ENCODE measurements around the gene HAUS8.

The HAUS8 gene

DNA sequence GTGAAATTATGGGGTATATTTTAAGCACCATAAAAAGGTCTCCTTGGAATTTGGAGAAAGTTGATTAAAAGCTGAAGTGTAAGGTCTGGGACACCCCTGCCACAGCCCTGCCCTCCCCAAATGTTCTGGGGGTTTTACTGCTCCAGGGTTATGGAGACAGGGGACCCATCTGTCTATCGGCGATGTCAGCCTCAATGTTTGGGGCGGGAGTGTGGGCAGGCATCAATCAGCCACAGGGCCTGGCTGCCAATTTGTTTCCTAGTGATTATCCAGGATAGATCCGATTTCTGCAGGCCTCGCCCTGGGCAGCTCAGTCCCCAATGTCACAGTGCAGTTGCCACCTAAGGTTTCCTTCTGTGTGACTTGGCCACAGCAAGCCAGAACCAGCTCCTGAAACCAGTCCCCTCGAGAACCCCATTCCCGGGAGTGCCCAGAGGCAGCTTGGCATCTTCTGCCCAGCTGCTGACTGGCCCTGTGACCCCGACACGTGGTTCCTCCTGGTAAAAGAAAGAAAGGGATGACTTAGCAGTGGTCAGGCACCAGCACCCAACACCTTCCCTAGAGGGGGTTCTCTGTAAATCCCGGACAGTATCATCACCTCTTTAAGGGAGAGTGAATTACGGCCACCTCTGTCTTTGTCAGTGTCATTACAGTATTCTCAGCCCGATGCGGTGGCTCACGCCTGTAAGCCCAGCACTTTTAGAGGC lies 41.9 kb upstream of the HAUS8 start:
- no peak for DNase-seq (ENCODE audit: low read depth)
- H3K4me3 ChIP-seq (ENCODE audit: low read depth, low read length), result no peak overlapping the region
- TF ChIP-seq, protein P1, sequence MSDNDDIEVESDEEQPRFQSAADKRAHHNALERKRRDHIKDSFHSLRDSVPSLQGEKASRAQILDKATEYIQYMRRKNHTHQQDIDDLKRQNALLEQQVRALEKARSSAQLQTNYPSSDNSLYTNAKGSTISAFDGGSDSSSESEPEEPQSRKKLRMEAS (IDR thresholded peaks at IDR 0.05; ENCODE audit: low read depth, low read length), result no peak
- TF ChIP-seq POLR2A (IDR thresholded peaks at IDR 0.05; ENCODE audit: extremely low read depth, insufficient read length) (no peak), MYC (IDR thresholded peaks at IDR 0.05; ENCODE audit: low read depth, low read length) (no peak)
- TF ChIP-seq, protein P2, sequence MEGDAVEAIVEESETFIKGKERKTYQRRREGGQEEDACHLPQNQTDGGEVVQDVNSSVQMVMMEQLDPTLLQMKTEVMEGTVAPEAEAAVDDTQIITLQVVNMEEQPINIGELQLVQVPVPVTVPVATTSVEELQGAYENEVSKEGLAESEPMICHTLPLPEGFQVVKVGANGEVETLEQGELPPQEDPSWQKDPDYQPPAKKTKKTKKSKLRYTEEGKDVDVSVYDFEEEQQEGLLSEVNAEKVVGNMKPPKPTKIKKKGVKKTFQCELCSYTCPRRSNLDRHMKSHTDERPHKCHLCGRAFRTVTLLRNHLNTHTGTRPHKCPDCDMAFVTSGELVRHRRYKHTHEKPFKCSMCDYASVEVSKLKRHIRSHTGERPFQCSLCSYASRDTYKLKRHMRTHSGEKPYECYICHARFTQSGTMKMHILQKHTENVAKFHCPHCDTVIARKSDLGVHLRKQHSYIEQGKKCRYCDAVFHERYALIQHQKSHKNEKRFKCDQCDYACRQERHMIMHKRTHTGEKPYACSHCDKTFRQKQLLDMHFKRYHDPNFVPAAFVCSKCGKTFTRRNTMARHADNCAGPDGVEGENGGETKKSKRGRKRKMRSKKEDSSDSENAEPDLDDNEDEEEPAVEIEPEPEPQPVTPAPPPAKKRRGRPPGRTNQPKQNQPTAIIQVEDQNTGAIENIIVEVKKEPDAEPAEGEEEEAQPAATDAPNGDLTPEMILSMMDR (IDR thresholded peaks at IDR 0.05; ENCODE audit: low read depth, low read length), result no peak

DNA sequence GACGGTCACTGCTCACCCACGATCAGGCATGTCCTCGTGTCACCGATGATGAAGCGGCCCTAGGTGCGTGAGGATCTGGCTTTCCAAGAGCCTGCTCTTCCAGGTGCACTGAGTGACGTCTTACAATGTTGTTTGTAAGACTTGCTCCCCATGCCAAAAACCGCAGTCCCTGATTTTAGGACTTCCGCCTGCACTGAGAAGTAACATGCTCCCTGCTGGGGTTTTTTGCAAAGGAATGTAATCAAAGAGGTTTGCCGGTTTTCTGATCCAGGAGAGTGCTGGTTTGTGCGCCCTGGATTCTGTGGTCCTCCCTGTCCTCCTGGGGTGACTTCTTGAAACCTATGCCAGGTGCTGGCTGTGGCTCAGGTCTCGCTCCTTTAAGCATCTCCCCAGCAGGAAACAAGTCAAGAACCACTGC lies 39.2 kb upstream of the HAUS8 start:
- no peak for DNase-seq (ENCODE audit: low read depth)
- TF ChIP-seq POLR2A (IDR thresholded peaks at IDR 0.05; ENCODE audit: extremely low read depth, insufficient read length), result no peak
- TF ChIP-seq, protein P2 (IDR thresholded peaks at IDR 0.05; ENCODE audit: low read depth, low read length), result no peak
- TF ChIP-seq, protein P1 (IDR thresholded peaks at IDR 0.05; ENCODE audit: low read depth, low read length), result no peak
- TF ChIP-seq MYC (IDR thresholded peaks at IDR 0.05; ENCODE audit: low read depth, low read length), result no peak
- no peak overlapping the region for H3K4me3 ChIP-seq (ENCODE audit: low read depth, low read length)

DNA sequence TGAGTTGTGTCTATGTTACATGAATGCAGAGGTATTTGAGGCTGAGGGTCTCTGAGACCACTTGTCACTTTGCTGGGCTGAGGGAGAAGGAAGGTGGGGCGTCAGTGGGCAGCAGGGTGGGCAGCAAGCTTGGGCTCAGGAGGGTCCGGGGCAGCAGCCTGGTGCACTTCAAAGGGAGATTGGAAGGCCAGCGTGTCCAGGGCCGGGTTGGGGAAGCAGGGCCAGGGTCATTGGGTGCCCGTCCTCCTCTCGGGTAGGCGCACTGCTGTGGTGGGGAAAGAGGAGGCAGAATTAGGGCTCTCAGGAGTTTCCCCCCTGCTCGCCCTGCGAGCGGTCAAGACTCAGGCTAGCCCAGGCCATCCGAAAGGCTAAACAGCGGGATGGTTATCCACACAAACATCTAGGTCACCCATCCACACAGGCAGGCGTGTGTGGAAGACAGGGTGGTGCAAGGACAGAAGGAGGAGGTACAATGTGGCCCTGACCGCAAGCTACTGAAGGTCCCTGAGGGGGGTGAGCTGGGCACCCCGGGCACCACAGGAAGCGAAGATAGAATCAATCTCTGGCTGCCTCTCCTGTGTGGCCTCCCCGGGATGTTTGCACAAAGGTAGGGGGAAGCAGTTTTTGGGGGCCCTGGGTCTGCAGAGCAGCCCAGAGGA lies 38.0 kb upstream of the HAUS8 start:
- DNase-seq (ENCODE audit: low read depth), result no peak
- no peak overlapping the region for H3K4me3 ChIP-seq (ENCODE audit: low read depth, low read length)
- TF ChIP-seq MYC (IDR thresholded peaks at IDR 0.05; ENCODE audit: low read depth, low read length) (no peak), POLR2A (IDR thresholded peaks at IDR 0.05; ENCODE audit: extremely low read depth, insufficient read length) (no peak)
- TF ChIP-seq, protein P1 (IDR thresholded peaks at IDR 0.05; ENCODE audit: low read depth, low read length), result no peak
- TF ChIP-seq, protein P2 (IDR thresholded peaks at IDR 0.05; ENCODE audit: low read depth, low read length), result no peak

DNA sequence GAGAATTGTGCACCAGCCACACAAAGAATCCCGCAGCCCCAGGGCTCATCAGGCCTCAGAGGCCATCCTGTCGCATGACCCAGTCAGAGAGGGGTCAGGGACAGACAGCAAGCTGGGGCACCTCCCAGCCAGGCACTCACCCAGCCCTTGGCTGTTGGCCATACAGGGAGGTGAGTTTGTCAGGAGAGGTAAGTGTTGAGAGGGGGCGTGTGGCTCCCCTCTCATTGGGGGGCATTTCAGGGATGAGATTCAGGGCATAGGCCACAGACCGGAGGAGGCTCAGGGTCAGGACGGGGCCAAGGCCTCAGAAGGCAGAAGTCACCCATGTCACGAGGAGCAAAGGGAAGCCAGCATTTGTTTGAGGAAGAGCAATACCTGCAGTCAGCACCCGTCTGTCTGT lies 37.4 kb upstream of the HAUS8 start:
- no peak overlapping the region for H3K4me3 ChIP-seq (ENCODE audit: low read depth, low read length)
- no peak for DNase-seq (ENCODE audit: low read depth)
- TF ChIP-seq MYC (IDR thresholded peaks at IDR 0.05; ENCODE audit: low read depth, low read length), result no peak
- TF ChIP-seq, protein P2 (IDR thresholded peaks at IDR 0.05; ENCODE audit: low read depth, low read length), result no peak
- no peak for TF ChIP-seq POLR2A (IDR thresholded peaks at IDR 0.05; ENCODE audit: extremely low read depth, insufficient read length)
- TF ChIP-seq, protein P1 (IDR thresholded peaks at IDR 0.05; ENCODE audit: low read depth, low read length), result no peak

DNA sequence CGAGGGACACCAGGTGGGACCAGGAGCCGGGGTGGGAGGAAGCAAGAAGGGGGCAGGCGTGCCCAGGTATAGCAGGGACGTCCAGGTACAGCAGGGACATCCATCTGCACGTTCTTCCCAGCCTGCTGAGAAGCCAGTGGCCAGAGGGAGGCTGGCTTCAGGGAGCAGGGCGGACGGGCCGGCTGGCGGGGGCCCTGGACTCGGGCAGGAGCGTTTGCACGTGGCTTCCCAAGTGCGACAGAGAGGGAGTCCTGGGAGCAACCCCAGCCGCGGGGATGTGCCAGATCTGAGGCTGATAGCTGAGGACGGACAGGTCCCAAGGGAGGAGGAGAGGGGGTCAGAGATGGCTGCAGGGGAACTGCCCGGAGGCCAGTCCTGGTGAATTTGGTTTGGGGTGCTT lies 37.0 kb upstream of the HAUS8 start:
- H3K4me3 ChIP-seq (ENCODE audit: low read depth, low read length), result no peak overlapping the region
- TF ChIP-seq, protein P1 (IDR thresholded peaks at IDR 0.05; ENCODE audit: low read depth, low read length), result no peak
- TF ChIP-seq MYC (IDR thresholded peaks at IDR 0.05; ENCODE audit: low read depth, low read length) (no peak), POLR2A (IDR thresholded peaks at IDR 0.05; ENCODE audit: extremely low read depth, insufficient read length) (no peak)
- TF ChIP-seq, protein P2 (IDR thresholded peaks at IDR 0.05; ENCODE audit: low read depth, low read length), result no peak
- DNase-seq (ENCODE audit: low read depth), result no peak

Data from NB4 (cell line).